DOHH2 (cell line): Measurements from ENCODE around the gene MLANA.

Source experiments
- H3F3A ChIP-seq: fragments of 200-600 bp; sonication (generic), shearing (Covaris generic); 2 replicates; pipeline ENCODE4 v1.6.0; 2016; ENCODE audit warnings: antibody characterized with exemption, mild to moderate bottlenecking; ENCODE audit not compliant: control insufficient read depth, insufficient read depth
- H3K27ac ChIP-seq: fragments of 200-600 bp; sonication (generic); 2 replicates; pipeline ENCODE4 v1.5.1; 2014; ENCODE audit warnings: low read depth, mild to moderate bottlenecking, low read length, moderate library complexity
- H3K27me3 ChIP-seq: fragments of 200-600 bp; sonication (generic); 2 replicates; pipeline ENCODE4 v1.6.1; 2014; ENCODE audit warnings: mild to moderate bottlenecking, low read length, mixed read lengths; ENCODE audit not compliant: control insufficient read depth
- H3K36me3 ChIP-seq: fragments of 200-600 bp; sonication (generic); 2 replicates; pipeline ENCODE4 v1.6.1; 2014; ENCODE audit warnings: mild to moderate bottlenecking, low read length, moderate library complexity, mixed read lengths; ENCODE audit not compliant: control insufficient read depth
- H3K4me1 ChIP-seq: fragments of 200-600 bp; sonication (generic); 2 replicates; pipeline ENCODE4 v1.6.1; 2014; ENCODE audit warnings: mild to moderate bottlenecking, low read length, mixed read lengths; ENCODE audit not compliant: control insufficient read depth
- H3K4me2 ChIP-seq: fragments of 200-600 bp; sonication (generic); 2 replicates; pipeline ENCODE4 v1.6.0; 2014; ENCODE audit warnings: mild to moderate bottlenecking, low read length, moderate library complexity
- H3K4me3 ChIP-seq: fragments of 200-600 bp; sonication (generic); 2 replicates; pipeline ENCODE4 v1.5.1; 2014; ENCODE audit warnings: mild to moderate bottlenecking, low read length, mixed read lengths
- H3K79me2 ChIP-seq: fragments of 200-600 bp; sonication (generic); 2 replicates; pipeline ENCODE4 v1.6.1; 2014; ENCODE audit warnings: mild to moderate bottlenecking, low read length, mixed read lengths; ENCODE audit not compliant: control insufficient read depth
- H3K9me2 ChIP-seq: fragments of 200-600 bp; sonication (generic); replicated peaks from 2 replicates; pipeline ENCODE4 v1.6.1; 2014; ENCODE audit warnings: mild to moderate bottlenecking, low read length, mixed read lengths; ENCODE audit not compliant: control insufficient read depth
- H3K9me3 ChIP-seq: fragments of 200-600 bp; sonication (generic); 2 replicates; pipeline ENCODE4 v1.6.1; 2014; ENCODE audit warnings: antibody characterized with exemption, low read length, mixed read lengths; ENCODE audit not compliant: control insufficient read depth, insufficient read depth
- H4K20me1 ChIP-seq: fragments of 200-600 bp; sonication (generic); 2 replicates; pipeline ENCODE4 v1.6.0; 2014; ENCODE audit warnings: low read depth, mild to moderate bottlenecking, antibody characterized with exemption, low read length, moderate library complexity; ENCODE audit not compliant: control insufficient read depth, insufficient read depth
- CTCF ChIP-seq: fragments of 200-600 bp; sonication (generic); IDR thresholded peaks from one replicate; pipeline ENCODE4 v1.5.1; 2014; ENCODE audit warnings: antibody characterized with exemption, mild to moderate bottlenecking, low read depth, low read length; ENCODE audit not compliant: poor library complexity, severe bottlenecking
- EZH2phosphoT487 ChIP-seq: fragments of 200-600 bp; sonication (generic); IDR thresholded peaks from 2 replicates; pipeline ENCODE4 v1.6.1; 2017; ENCODE audit warnings: borderline replicate concordance, mild to moderate bottlenecking, antibody characterized with exemption, low read length, moderate library complexity, mixed read lengths

The MLANA gene

GRCh38 chr9:5896863-5897262, 6.2 kb downstream of the MLANA start:
- peaks cover 5% of the 10 kb centered on the region for H3K27me3 ChIP-seq

DNA sequence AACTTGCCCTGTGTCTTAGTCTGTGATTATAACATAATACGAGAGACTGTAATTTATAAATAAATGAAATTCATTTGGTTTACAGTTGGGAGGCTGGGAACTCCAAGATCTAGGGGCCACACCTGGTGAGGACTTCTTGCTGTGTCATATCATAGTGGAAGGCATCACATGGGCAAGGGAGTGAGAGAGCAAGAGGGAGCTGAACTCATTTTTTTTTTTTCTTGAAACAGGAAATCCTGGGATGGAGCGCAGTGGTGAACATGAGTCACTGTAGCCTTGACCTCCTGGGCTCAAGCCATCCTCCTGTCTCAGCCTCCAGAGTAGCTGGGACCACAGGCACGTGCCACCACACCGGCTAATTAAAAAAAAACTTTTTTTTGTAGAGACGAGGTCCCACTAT, 7.2 kb downstream of the MLANA start:
- no peaks in the 10 kb centered on the region for H3K4me1 ChIP-seq
- H4K20me1 ChIP-seq, result no peaks in the 10 kb centered on the region

More at GRCh38 chr9:5896863-5897262, 6.2 kb downstream of the MLANA start:
- Histone ChIP-seq H3K4me3 (no peak overlapping the region), H3K36me3 (no peaks in the 10 kb centered on the region), H3K4me2 (no peak overlapping the region), H3K79me2 (no peaks in the 10 kb centered on the region), H3K9me2 (no peaks in the 10 kb centered on the region), H4K20me1 (no peaks in the 10 kb centered on the region), H3K9me3 (no peaks in the 10 kb centered on the region), H3K27ac (no peak overlapping the region), H3K4me1 (no peaks in the 10 kb centered on the region), H3F3A (no peaks in the 10 kb centered on the region)
- TF ChIP-seq CTCF (no peak), EZH2phosphoT487 (no peak)

DNA sequence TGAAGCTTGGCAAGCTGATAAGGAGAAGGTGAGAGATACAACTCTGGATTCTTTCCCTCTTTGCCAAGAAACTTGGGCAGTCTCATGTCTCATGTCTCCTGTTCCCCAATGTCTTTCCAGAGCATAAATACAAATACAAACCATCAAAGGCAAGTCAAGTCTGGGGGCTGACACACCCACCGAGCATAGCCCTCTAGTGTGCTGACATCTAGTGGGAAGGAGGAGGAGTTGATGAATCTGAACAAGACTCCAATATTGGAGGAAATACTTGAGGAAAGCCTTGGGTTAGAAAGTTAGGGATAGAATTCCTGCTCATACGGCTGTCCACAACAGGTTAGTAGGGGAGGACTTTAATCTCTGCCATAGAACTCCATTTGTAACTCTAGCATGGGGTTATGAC, 8.6 kb downstream of the MLANA start:
- no peaks in the 10 kb centered on the region for H3K36me3 ChIP-seq
- no peak overlapping the region for H3K4me3 ChIP-seq
- TF ChIP-seq EZH2phosphoT487 (no peak), CTCF (peak; percentile 46)
- no peaks in the 10 kb centered on the region for H3K9me3 ChIP-seq
- H3K4me2 ChIP-seq, result no peak overlapping the region
- H3F3A ChIP-seq, result no peaks in the 10 kb centered on the region
- no peaks in the 10 kb centered on the region for H3K9me2 ChIP-seq
- no peaks in the 10 kb centered on the region for H4K20me1 ChIP-seq
- no peaks in the 10 kb centered on the region for H3K27me3 ChIP-seq
- no peaks in the 10 kb centered on the region for H3K4me1 ChIP-seq
- H3K79me2 ChIP-seq, result no peaks in the 10 kb centered on the region
- H3K27ac ChIP-seq, result no peak overlapping the region

More for the DNA sequence above, 7.2 kb downstream of the MLANA start:
- TF ChIP-seq CTCF (no peak), EZH2phosphoT487 (no peak)
- H3K27me3 ChIP-seq, result no peaks in the 10 kb centered on the region
- no peaks in the 10 kb centered on the region for H3K79me2 ChIP-seq
- no peak overlapping the region for H3K27ac ChIP-seq
- H3F3A ChIP-seq, result no peaks in the 10 kb centered on the region
- no peaks in the 10 kb centered on the region for H3K36me3 ChIP-seq
- no peaks in the 10 kb centered on the region for H3K9me2 ChIP-seq
- H3K9me3 ChIP-seq, result no peaks in the 10 kb centered on the region
- H3K4me3 ChIP-seq, result no peak overlapping the region
- H3K4me2 ChIP-seq, result no peak overlapping the region

GRCh38 chr9:5900622-5901021, 9.9 kb downstream of the MLANA start:
- H3K4me1 ChIP-seq, result no peaks in the 10 kb centered on the region

More at GRCh38 chr9:5900622-5901021, 9.9 kb downstream of the MLANA start:
- H3K4me2 ChIP-seq, result no peak overlapping the region
- H3K4me3 ChIP-seq, result no peak overlapping the region
- no peaks in the 10 kb centered on the region for H3K27me3 ChIP-seq
- H4K20me1 ChIP-seq, result no peaks in the 10 kb centered on the region
- no peaks in the 10 kb centered on the region for H3K9me2 ChIP-seq
- no peak for TF ChIP-seq CTCF
- TF ChIP-seq EZH2phosphoT487, result no peak
- H3F3A ChIP-seq, result no peaks in the 10 kb centered on the region
- H3K36me3 ChIP-seq, result no peaks in the 10 kb centered on the region
- no peaks in the 10 kb centered on the region for H3K9me3 ChIP-seq
- no peaks in the 10 kb centered on the region for H3K79me2 ChIP-seq
- no peak overlapping the region for H3K27ac ChIP-seq
